G401 (cell line): ENCODE results near the gene CCL15. TPM values are rescaled to one million over a fixed set of nuclear protein-coding genes. Genes with fewer than 3 reads are reported as not detected.

Source experiments
- DNase-seq: peaks from one replicate; pipeline ENCODE4 v3.0.0-alpha.2; 2015; ENCODE audit warnings: low spot score
- in situ Hi-C: cut with HindIII; loops from 2 replicates; pipeline ENCODE4 v1.10.0; 2016; ENCODE audit warnings: low sequenced_read_pairs, mixed read lengths
- total RNA-seq: library from RNA; depleted of rRNA; stranded (reverse); fragments of >200 nt; shearing (Covaris generic); gene quantifications from 2 replicates; pipeline ENCODE4 v1.2.3, GENCODE V29; 2014; rRNA removed

CCL15 gene
- total RNA-seq, 1 experiment from 2014 or later = not detected

DNA sequence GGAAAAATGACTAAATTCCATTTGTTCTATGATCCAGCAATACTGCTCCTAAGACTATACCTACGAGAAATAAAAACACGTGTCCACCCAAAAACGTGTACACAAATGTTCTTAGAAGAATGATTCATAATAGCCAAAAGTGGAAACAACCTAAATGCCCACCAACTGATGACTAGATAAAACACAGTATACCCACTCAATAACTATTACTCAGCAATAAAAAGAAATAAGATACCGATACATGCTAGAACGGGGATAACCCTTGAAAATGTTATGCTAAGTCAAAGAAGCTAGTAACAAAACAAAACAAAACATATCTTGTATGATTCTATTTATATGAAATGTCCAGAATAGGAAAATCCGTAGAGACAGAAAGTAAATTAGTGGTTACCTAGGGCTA is 37.7 kb downstream of the CCL15 start:
- in situ Hi-C loops = no loop called here
- DNase-seq = no peak

DNA sequence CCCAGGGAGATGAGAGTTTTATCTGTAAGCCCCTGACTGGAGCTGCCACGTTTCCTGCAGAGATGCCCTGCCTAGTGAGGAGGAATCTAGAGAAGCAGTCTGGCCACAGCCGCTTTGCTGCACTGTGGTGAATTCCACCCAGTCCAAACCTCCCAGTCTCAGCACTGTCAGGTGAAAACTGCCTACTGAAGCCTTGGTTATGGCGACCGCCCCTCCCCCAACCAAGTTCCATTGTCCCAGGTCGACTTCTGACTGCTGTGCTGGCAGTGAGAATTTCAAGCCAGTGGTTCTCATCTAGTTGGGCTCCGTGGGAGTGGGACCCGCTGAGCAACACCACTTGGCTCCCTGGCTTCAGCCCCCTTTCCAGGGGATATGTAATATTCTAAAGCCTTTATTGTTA is 47.6 kb downstream of the CCL15 start:
- in situ Hi-C loops = no loop called here
- DNase-seq = no peak

- no peak for DNase-seq
- in situ Hi-C loops = no loop called here
These were observed 52.0 kb downstream of the CCL15 start for GRCh38 chr17:35949401-35949800.

- in situ Hi-C loops = no loop called here
- DNase-seq = no peak
These were observed 53.3 kb downstream of the CCL15 start for GRCh38 chr17:35948092-35948491.

Other genes with a start within 250 kb of the CCL15 start
- gene GAS2L2, start 248.3 kb downstream of the CCL15 start, total RNA-seq = not detected in 2 replicates
- not detected in 2 replicates for gene C17orf50, start 240.7 kb downstream of the CCL15 start, total RNA-seq
- not detected in 2 replicates for gene MMP28, start 205.9 kb downstream of the CCL15 start, total RNA-seq
- 18.2 and 23.9 TPM in 2 replicates for gene TAF15, start 192.1 kb downstream of the CCL15 start, total RNA-seq
- gene HEATR9, start 132.7 kb downstream of the CCL15 start, total RNA-seq = not detected in 2 replicates
- gene CCL5, start 121.2 kb downstream of the CCL15 start, total RNA-seq = not detected in 2 replicates
- gene RDM1, start 70.8 kb downstream of the CCL15 start, total RNA-seq = 2.2 and 4.7 TPM in 2 replicates
- not detected in 2 replicates for gene LYZL6, start 57.8 kb downstream of the CCL15 start, total RNA-seq
- not detected in 2 replicates for gene CCL16, start 20.1 kb downstream of the CCL15 start, total RNA-seq
- not detected in 2 replicates for gene CCL14, start 14.8 kb downstream of the CCL15 start, total RNA-seq
- gene CCL23, start 16.4 kb upstream of the CCL15 start, total RNA-seq = not detected in 2 replicates
- gene CCL18, start 62.7 kb upstream of the CCL15 start, total RNA-seq = not detected in 2 replicates
- not detected in 2 replicates for gene CCL3, start 88.6 kb upstream of the CCL15 start, total RNA-seq
- gene CCL4, start 102.3 kb upstream of the CCL15 start, total RNA-seq = not detected in 2 replicates
- not detected in 2 replicates for gene TBC1D3B, start 175.1 kb upstream of the CCL15 start, total RNA-seq
- gene CCL3L1, start 195.2 kb upstream of the CCL15 start, total RNA-seq = not detected in 2 replicates
- not detected in 2 replicates for gene CCL4L2, start 209.5 kb upstream of the CCL15 start, total RNA-seq